Naive thymus-derived CD4-positive, alpha-beta T cell (primary cell): ENCODE measurements around the gene MMP26. TPM values are rescaled to one million over a fixed set of nuclear protein-coding genes. Genes with fewer than 3 reads are reported as not detected.
"Not testable (repeated sequence)": the region's sequence is repeated elsewhere in the genome, so short reads cannot be mapped to it uniquely, and the experiment has no call there.

Experiments
- ATAC-seq: fragments of 150-1000 bp; cut with Tn5 transposase; 2 replicates; pipeline ENCODE4 v1.10.0; 2021; ENCODE audit warnings: mild to moderate bottlenecking, moderate library complexity
- CTCF ChIA-PET: fragments of 350-600 bp; sonication (Branson Sonifier 250); formaldehyde crosslinking; loops from one replicate; lab custom pipeline; 2021; ENCODE audit warnings: antibody characterized with exemption; lab: Charles Lee
- POLR2A ChIA-PET: fragments of 350-600 bp; sonication (Branson Sonifier 250); formaldehyde crosslinking; loops from one replicate; lab custom pipeline; 2021; ENCODE audit warnings: antibody characterized with exemption, inconsistent platforms; lab: Charles Lee
- DNase-seq, 9 donors: peaks; one replicate each; pipeline versions ENCODE4 v3.0.0 to v3.0.0-alpha.2; 2020 to 2022; ENCODE audit warnings: mixed read lengths in 1 of 9
- H3K27ac ChIP-seq: one replicate; pipeline ENCODE4 v1.7.0; 2013; ENCODE audit warnings: mild to moderate bottlenecking, low read depth, low read length, moderate library complexity
- H3K27me3 ChIP-seq, 2 donors: one replicate each; pipeline ENCODE4 v1.7.0; 2013; ENCODE audit warnings: low read length in 2 of 2, mild to moderate bottlenecking in 2 of 2, moderate library complexity in 2 of 2; ENCODE audit not compliant: control insufficient read depth in 2 of 2, insufficient read depth in 2 of 2
- H3K36me3 ChIP-seq, 3 experiments: 1 replicate in 2 of 3; 2 replicates in 1 of 3; pipeline ENCODE4 v1.7.0; 2013; ENCODE audit warnings: low read length in 3 of 3, mild to moderate bottlenecking in 3 of 3, moderate library complexity in 1 of 3; ENCODE audit not compliant: insufficient read depth in 3 of 3, control insufficient read depth in 2 of 3
- H3K4me1 ChIP-seq, 2 donors: one replicate each; pipeline ENCODE4 v1.7.0; 2013; ENCODE audit warnings: low read length in 2 of 2, mild to moderate bottlenecking in 2 of 2, moderate library complexity in 1 of 2; ENCODE audit not compliant: control insufficient read depth in 2 of 2, insufficient read depth in 2 of 2
- H3K4me3 ChIP-seq: 2 replicates; pipeline ENCODE4 v1.7.0; 2013; ENCODE audit warnings: mild to moderate bottlenecking, low read length
- H3K9me3 ChIP-seq, 3 experiments: 1 replicate in 2 of 3; 2 replicates in 1 of 3; pipeline ENCODE4 v1.7.0; 2013; ENCODE audit warnings: low read length in 3 of 3; ENCODE audit not compliant: control insufficient read depth in 2 of 3
- H3K27ac Mint-ChIP-seq, 9 donors: one replicate each; pipeline ENCODE4 v1.8.0; 2020 to 2022; ENCODE audit warnings: mixed read lengths in 9 of 9, mild to moderate bottlenecking in 8 of 9, moderate library complexity in 5 of 9, inconsistent platforms in 2 of 9
- H3K27me3 Mint-ChIP-seq, 5 donors: one replicate each; pipeline ENCODE4 v1.8.0; 2021 to 2022; ENCODE audit warnings: mixed read lengths in 5 of 5, mild to moderate bottlenecking in 1 of 5
- H3K36me3 Mint-ChIP-seq, 5 donors: one replicate each; pipeline ENCODE4 v1.8.0; 2020 to 2022; ENCODE audit warnings: mixed read lengths in 5 of 5, mild to moderate bottlenecking in 3 of 5, inconsistent platforms in 1 of 5
- H3K4me1 Mint-ChIP-seq, 7 donors: one replicate each; pipeline ENCODE4 v1.8.0; 2020 to 2022; ENCODE audit warnings: mixed read lengths in 7 of 7, mild to moderate bottlenecking in 3 of 7, inconsistent platforms in 1 of 7
- H3K4me3 Mint-ChIP-seq, 10 donors: one replicate each; pipeline ENCODE4 v1.8.0; 2020 to 2022; ENCODE audit warnings: mild to moderate bottlenecking in 10 of 10, mixed read lengths in 10 of 10, moderate library complexity in 6 of 10, inconsistent platforms in 2 of 10
- H3K9me3 Mint-ChIP-seq, 11 donors: one replicate each; pipeline ENCODE4 v1.8.0; 2020 to 2022; ENCODE audit warnings: mixed read lengths in 11 of 11, mild to moderate bottlenecking in 4 of 11, inconsistent platforms in 1 of 11, moderate library complexity in 1 of 11
- intact Hi-C, 2 donors: fragments of 100-400 bp; cut with micrococcal nuclease; formaldehyde crosslinking; loops; one replicate each; pipeline ENCODE4 v1.15.1; 2023
- polyA plus RNA-seq, 2 donors: library from polyadenylated mRNA; unstranded; fragments of 300-500 nt; fragmentation: Illumina TruSeq; gene quantifications; one replicate each; pipeline ENCODE4 v1.2.3, GENCODE V29; 2021
- total RNA-seq, 6 experiments: library from RNA in 5 of 6; stranded (reverse) in 5 of 6; gene quantifications; 1 replicate in 5 of 6; 2 replicates in 1 of 6; pipeline ENCODE4 v1.2.3 and lab custom pipeline; 2021 to 2026

The MMP26 gene
- total and polyA plus RNA-seq, 7 experiments from 2014 or later, result not detected

- H3K9me3 Mint-ChIP-seq, result peaks cover 0 to 2% (median 0%) of the 10 kb centered on the region in 11 donors
Observed at GRCh38 chr11:4714300-4714699, 9.7 kb downstream of the MMP26 start.

GRCh38 chr11:4722616-4723534, 18.3 kb downstream of the MMP26 start:
- H3K27me3 ChIP-seq, H3K4me1 ChIP-seq, H3K4me3 ChIP-seq, POLR2A ChIA-PET, intact Hi-C loops, H3K4me1 Mint-ChIP-seq, H3K27ac ChIP-seq, H3K4me3 Mint-ChIP-seq, H3K36me3 Mint-ChIP-seq, CTCF ChIA-PET, ATAC-seq, DNase-seq, H3K9me3 Mint-ChIP-seq, H3K9me3 ChIP-seq, H3K27ac Mint-ChIP-seq, H3K36me3 ChIP-seq: not testable (repeated sequence)
- H3K27me3 Mint-ChIP-seq, result peaks cover 0 to 16% (median 13%) of the 10 kb centered on the region in 5 donors

More at GRCh38 chr11:4714300-4714699, 9.7 kb downstream of the MMP26 start:
- Mint-ChIP-seq H3K27me3 (peaks cover 12 to 44% (median 34%) of the 10 kb centered on the region in 5 donors), H3K27ac (no peak overlapping the region), H3K4me1 (no peaks in the 10 kb centered on the region), H3K4me3 (no peak overlapping the region), H3K36me3 (no peaks in the 10 kb centered on the region)
- no peak for ATAC-seq
- H3K27me3 ChIP-seq, result no peaks in the 10 kb centered on the region
- CTCF ChIA-PET, result no interaction called here
- H3K9me3 ChIP-seq, result no peaks in the 10 kb centered on the region
- H3K36me3 ChIP-seq, result no peaks in the 10 kb centered on the region
- POLR2A ChIA-PET, result no interaction called here
- intact Hi-C loops, result no loop called here
- DNase-seq, result no peak
- no peaks in the 10 kb centered on the region for H3K4me1 ChIP-seq
- no peak overlapping the region for H3K4me3 ChIP-seq
- no peak overlapping the region for H3K27ac ChIP-seq

GRCh38 chr11:4727171-4727570, 22.6 kb downstream of the MMP26 start:
- Mint-ChIP-seq H3K36me3 (no peaks in the 10 kb centered on the region), H3K4me1 (no peaks in the 10 kb centered on the region), H3K9me3 (no peaks in the 10 kb centered on the region), H3K27ac (no peak overlapping the region), H3K4me3 (no peak overlapping the region), H3K27me3 (peaks cover 0 to 6% (median 0%) of the 10 kb centered on the region in 5 donors)
- ATAC-seq, result no peak
- Histone ChIP-seq H3K27ac (no peak overlapping the region), H3K27me3 (no peaks in the 10 kb centered on the region), H3K4me1 (no peaks in the 10 kb centered on the region), H3K9me3 (no peaks in the 10 kb centered on the region), H3K36me3 (no peaks in the 10 kb centered on the region), H3K4me3 (no peak overlapping the region)
- ChIA-PET CTCF (no interaction called here), POLR2A (no interaction called here)
- intact Hi-C loops, result no loop called here
- no peak for DNase-seq

- no peaks in the 10 kb centered on the region for H3K9me3 ChIP-seq
- Mint-ChIP-seq H3K27me3 (peaks cover 0 to 58% (median 18%) of the 10 kb centered on the region in 5 donors), H3K4me1 (no peaks in the 10 kb centered on the region), H3K4me3 (no peak overlapping the region), H3K27ac (no peak overlapping the region), H3K9me3 (peaks cover 0 to 4% (median 0%) of the 10 kb centered on the region in 11 donors), H3K36me3 (no peaks in the 10 kb centered on the region)
- ChIA-PET CTCF (no interaction called here), POLR2A (no interaction called here)
- ATAC-seq (no peak), DNase-seq (no peak)
- H3K27ac ChIP-seq, result no peak overlapping the region
- no peaks in the 10 kb centered on the region for H3K36me3 ChIP-seq
- H3K27me3 ChIP-seq, result no peaks in the 10 kb centered on the region
- H3K4me1 ChIP-seq, result no peaks in the 10 kb centered on the region
- intact Hi-C loops, result no loop called here
- H3K4me3 ChIP-seq, result no peak overlapping the region
Observed at GRCh38 chr11:4740735-4741134, 36.2 kb downstream of the MMP26 start.

- Mint-ChIP-seq H3K9me3 (peaks cover 0 to 5% (median 0%) of the 10 kb centered on the region in 11 donors), H3K4me1 (no peaks in the 10 kb centered on the region), H3K27ac (no peak overlapping the region), H3K36me3 (peaks cover 0 to 4% (median 0%) of the 10 kb centered on the region in 5 donors), H3K4me3 (no peak overlapping the region), H3K27me3 (peaks cover 0 to 44% (median 23%) of the 10 kb centered on the region in 5 donors)
- H3K27ac ChIP-seq, result no peak overlapping the region
- H3K36me3 ChIP-seq, result no peaks in the 10 kb centered on the region
- H3K9me3 ChIP-seq, result no peaks in the 10 kb centered on the region
- intact Hi-C loops, result no loop called here
- ChIA-PET POLR2A (no interaction called here), CTCF (no interaction called here)
- ATAC-seq, result no peak
- H3K4me3 ChIP-seq, result no peak overlapping the region
- no peaks in the 10 kb centered on the region for H3K4me1 ChIP-seq
- no peaks in the 10 kb centered on the region for H3K27me3 ChIP-seq
- DNase-seq, result no peak
Observed at GRCh38 chr11:4748438-4748837, 43.9 kb downstream of the MMP26 start.

- Mint-ChIP-seq H3K4me3 (no peak overlapping the region), H3K9me3 (peaks cover 0 to 5% (median 0%) of the 10 kb centered on the region in 11 donors), H3K27ac (no peak overlapping the region), H3K4me1 (no peaks in the 10 kb centered on the region), H3K36me3 (peaks cover 0 to 4% (median 0%) of the 10 kb centered on the region in 5 donors), H3K27me3 (peaks cover 0 to 35% (median 19%) of the 10 kb centered on the region in 5 donors)
- POLR2A ChIA-PET, result no interaction called here
- CTCF ChIA-PET, result no interaction called here
- DNase-seq, result no peak
- Histone ChIP-seq H3K9me3 (no peaks in the 10 kb centered on the region), H3K4me3 (no peak overlapping the region), H3K36me3 (no peaks in the 10 kb centered on the region), H3K4me1 (no peaks in the 10 kb centered on the region), H3K27me3 (no peaks in the 10 kb centered on the region), H3K27ac (no peak overlapping the region)
- intact Hi-C loops, result no loop called here
- ATAC-seq, result no peak
Observed at GRCh38 chr11:4751201-4751600, 46.6 kb downstream of the MMP26 start.
